OCI-M1 (cell line): ENCODE measurements around the gene GCLM.
A peak's percentile ranks its signal among the peaks of the same experiment; 100 is the strongest.
"Not testable (repeated sequence)": the region's sequence is repeated elsewhere in the genome, so short reads cannot be mapped to it uniquely, and the experiment has no call there.

Experiments
- DNase-seq: peaks from one replicate; lab custom pipeline; 2025; lab: John Stamatoyannopoulos, UW

GCLM gene

GRCh38 chr1:93909146-93910050, at the start of gene GCLM:
TSS of gene GCLM (minus strand) at chr1:93909430. CDS start at chr1:93909163, 267 bp downstream.
- peak; percentile 96 for DNase-seq

GRCh38 chr1:93958726-93959100, 49.5 kb upstream of the GCLM start:
- DNase-seq, result peak; percentile 10

DNA sequence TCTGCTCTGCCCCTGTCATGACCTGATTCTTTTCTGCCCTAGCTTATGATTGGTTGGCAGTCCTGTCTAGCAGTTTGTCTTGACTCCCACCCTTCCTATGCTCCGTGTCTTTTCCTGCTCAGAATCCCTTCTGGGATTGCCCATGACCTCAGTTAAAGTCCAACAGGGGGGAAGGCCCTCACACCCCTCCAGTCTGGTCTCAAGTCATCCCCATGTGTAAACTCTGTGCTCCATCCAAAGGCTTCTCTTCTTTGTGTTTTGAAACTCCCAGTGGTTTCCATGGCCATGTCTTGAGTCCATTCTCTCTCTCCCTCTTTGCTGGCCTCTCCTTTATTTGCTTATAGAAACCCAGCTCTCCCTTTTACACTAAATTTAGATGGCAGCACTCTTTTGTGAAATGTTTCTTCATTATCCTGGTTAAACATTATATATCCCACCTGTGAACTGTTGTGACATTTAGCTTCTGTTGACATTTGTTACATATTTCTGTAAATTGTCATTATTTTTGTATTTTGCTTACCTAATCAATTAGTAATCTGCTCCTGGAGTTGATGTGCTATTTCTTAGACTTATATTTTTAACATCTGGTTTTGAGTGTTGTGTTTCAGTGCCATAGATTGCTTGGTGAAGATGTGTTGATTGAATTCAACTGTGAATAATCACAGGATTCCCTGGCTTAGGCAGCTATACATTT, 48.9 kb upstream of the GCLM start:
- DNase-seq, result no peak

DNA sequence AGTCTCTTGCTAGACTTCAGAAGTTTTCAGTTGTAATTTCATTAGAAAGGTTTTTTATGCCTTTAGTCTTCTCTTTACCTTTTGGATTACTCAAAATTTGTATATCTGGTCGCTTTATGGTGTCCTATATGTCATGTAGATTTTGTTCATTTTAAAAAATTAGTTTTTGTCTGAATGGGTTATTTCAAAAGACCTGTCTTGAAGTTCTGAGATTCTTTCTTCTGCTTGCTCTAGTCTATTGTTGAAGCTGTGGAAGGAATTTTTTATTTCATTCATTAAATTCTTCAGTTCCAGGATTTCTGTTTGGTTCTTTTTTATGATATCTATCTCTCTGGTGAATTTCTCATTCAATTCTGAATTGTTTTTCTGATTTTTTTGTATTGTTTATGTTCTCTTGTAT, 46.5 kb upstream of the GCLM start:
- DNase-seq, result no peak

DNA sequence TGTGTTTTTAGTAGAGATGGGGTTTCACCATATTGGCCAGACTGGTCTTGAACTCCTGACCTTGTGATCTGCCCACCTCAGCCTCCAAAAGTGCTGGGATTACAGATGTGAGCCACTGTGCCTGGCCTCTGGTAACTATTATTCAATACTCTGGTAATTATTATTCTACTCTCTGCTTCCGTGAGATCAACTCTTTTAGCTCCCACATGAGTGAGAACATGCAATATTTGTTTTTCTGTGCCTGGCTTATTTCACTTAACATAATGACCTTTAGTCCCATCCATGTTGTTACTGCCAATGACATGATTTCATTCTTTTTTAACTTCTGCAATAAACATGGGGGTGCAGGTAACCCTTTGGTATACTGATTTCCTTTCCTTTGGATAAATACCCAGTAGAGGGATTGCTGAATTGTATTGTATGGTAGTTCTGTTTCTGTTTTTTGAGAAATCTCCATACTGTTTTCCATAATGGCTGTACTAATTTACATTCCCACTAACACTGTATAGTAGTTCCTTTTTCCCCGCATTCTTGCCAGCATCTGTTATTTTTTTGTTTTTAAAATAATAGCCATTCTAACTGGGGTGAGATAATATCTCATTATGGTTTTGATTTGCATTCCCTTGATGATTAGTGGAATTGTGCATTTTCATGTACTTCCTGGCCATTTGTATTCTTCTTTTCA, 37.9 kb upstream of the GCLM start:
- DNase-seq, result not testable (repeated sequence)

DNA sequence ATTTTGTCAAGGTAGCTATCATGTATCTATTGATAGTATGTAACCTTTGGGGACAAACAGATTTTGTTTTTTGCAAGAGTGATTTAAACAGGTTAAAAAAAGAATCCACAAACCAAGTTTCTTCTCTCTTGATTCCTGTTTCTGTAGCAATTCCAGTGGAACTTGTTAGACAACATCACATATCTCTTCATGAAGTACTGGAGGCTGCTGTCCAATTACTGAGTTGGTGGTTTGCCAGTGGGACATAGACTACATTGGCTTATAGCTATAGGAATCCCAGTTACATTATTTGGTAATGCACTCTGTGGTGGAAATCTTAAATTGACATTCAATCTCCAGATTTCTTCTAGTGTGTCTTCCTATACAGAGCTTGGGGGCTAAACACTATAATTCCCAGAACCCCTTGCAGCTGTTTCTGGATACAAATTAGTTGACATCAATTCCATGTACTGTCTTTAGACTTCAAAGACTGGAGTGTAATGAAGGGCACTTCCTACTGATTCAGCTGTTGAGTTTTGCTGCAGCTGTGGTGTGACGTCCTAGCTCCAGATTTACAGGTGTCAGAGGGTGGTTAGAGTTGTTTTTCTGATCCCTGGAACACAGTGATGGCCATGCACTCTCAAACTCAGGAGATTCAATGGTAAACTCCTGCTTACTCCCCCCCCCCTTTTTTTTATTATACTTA, 29.4 kb upstream of the GCLM start:
- DNase-seq, result no peak

- no peak for DNase-seq
Observed at GRCh38 chr1:93937997-93938396, 28.8 kb upstream of the GCLM start.

- no peak for DNase-seq
Observed at GRCh38 chr1:93925206-93925605, 16.0 kb upstream of the GCLM start.

- no peak for DNase-seq
Observed at GRCh38 chr1:93919780-93920179, 10.6 kb upstream of the GCLM start.

DNA sequence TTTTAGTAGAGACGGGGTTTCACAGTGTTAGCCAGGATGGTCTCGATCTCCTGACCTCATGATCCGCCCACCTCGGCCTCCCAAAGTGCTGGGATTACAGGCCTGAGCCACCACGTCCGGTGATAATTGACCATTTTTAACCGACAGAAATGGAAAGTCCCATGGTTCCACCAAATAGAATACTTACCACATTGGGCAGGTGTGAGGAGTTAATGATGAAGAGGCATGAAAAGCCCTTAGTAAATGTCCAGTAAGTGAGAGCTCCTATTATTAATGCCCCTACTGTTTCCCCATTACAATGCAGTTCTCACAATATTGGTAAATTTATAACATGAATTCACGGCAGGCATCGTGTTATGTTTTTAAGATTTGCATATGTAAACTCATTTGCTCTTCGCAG, 8.1 kb upstream of the GCLM start:
- DNase-seq, result no peak

- not testable (repeated sequence) for DNase-seq
Observed at GRCh38 chr1:93910880-93911279, 1.6 kb upstream of the GCLM start.

DNA sequence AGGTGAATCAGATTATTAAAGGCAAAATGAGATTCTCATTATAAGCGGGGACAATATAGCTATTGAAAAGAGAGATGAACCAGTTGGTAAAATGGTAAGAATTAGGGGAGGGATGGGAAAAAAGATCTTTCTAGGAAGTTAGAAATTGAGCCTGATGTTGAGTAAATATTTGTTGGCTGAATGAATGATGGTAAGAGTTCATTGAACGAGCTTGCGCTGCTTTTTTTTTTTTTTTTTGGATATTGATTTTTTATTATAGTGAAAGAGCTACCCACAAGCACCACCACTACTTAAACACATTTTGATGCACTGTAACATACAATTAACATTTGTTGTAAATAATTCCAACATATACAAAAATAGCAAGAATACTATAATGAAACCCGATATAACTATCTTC, 1.1 kb upstream of the GCLM start:
- no peak for DNase-seq

- peak; percentile 53 for DNase-seq
Observed at GRCh38 chr1:93908394-93909145, 660 bp downstream of the GCLM start.

DNA sequence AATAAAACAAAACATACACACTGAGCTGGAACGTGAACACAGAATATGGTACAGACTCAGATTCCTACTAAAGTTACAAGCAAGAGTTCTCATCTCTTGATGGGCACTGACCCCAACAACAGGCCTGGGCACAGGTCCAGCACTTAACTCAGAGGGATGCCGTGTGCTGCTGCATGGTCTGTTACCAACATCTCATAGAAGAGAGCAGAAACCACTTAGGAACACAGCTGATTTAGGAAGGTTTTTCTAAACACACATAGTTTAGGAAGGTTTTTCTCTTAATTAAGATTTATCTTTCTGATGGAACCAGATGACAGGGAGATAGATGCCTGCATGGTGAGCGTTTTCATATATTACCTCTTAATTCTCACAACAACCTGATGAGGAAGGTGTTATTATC, 1.5 kb downstream of the GCLM start:
- peak; percentile 54 for DNase-seq

DNA sequence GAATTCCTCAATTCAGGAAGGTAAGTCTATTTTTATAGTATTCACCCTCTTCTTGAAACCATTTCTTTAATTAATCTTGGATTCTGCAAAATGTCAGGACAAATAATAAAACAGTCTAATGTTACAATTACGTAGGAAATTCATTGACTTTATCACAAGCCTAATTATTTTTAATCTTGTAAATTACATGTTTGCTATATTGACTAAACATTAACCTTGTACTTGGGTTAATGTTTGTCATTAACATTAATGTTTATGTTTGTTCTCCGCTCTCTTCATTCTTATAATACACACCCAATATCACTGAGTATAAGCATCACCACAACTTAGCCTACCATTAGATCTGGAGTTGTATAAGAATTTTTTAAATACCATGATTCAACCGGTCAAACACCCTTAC, 2.8 kb downstream of the GCLM start:
- no peak for DNase-seq

DNA sequence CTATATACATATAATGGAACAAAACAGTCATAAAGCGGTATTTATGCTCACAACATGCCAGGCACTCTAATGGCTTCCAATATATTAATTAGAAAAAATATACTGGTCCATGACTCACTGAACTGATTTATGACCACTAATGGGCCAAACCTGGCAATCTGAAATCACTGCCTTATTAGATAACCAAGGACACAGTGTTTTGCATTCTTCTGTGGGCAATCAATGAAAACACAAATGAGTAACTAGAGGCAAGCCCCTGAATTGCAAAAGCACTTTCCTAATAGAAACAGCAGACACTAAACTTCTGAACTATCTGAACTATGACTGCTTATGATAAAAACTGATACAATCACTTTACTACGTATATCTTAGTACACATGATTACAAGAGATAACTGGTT, 3.5 kb downstream of the GCLM start:
- DNase-seq, result peak; percentile 35

DNA sequence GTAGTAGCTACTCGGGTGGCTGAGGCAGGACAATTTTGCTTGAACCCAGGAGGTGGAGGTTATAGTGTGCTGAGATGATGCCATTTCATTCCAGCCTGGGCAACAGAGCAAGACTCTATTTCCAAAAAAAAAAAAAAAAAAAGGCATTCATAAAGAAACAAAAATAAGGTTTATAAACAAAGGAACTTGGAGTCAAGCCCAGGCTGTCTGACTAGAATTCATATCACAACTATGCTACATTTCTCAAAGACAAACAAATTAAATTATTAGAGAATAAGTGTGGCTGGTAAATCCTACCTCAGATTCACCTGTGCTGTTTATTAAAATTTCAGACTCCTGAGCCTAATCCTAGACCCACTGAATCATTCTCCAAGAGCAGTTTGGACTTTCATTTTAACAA, 4.2 kb downstream of the GCLM start:
- DNase-seq, result no peak

DNA sequence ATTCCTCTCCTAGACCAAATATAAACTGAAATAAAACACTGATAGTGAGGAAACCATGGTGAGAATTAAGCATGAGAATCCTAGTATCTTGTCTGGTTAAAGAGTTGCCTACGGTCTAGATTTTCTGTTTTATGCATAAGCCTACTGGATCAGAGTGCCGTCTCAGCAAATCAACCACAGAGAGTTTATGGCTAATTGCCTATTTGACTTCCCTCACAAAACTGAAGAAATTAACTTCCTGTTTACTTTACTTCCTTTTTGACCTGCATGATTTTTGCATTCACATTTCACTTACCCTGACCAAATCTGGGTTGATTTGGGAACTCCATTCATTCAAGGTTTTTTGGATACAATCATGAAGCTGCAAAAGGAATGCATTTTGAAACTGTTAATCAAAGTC, 5.0 kb downstream of the GCLM start:
- peak; percentile 66 for DNase-seq

DNA sequence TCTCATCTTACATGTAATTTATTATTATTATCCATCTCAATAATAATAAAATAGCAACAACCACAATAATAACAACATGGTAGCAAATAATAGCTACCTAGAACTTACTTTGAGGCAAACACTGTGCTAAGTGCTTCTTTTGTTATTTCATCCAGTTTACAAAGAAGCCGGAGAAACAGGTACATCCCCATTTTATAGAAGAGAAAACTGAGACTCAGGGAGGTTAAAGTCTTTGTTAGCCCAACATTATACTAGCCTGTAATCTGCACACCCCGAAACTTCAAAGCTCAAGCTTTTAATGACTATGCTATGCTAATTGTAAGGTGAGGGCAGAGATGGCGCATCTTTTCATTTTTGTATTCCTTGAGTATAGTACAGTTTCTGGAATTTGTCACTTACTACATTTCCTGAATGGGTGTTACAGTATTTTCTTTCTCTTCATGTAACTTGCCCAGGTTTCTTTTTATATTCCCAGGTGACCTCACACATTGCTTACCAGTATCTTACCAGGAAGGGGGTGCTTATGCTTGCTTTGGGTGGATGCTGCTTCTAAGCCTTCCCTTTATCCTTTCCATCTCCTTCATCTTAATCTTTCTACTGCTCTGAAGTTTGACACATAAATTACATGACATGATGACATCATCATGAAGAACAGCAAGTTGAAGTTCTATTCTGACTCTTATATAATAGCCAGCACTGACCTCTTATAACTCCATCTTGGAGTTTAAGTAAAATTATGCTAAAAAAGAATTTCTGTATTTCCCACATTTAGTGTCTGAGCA, 8.3 kb downstream of the GCLM start:
- no peak for DNase-seq

DNA sequence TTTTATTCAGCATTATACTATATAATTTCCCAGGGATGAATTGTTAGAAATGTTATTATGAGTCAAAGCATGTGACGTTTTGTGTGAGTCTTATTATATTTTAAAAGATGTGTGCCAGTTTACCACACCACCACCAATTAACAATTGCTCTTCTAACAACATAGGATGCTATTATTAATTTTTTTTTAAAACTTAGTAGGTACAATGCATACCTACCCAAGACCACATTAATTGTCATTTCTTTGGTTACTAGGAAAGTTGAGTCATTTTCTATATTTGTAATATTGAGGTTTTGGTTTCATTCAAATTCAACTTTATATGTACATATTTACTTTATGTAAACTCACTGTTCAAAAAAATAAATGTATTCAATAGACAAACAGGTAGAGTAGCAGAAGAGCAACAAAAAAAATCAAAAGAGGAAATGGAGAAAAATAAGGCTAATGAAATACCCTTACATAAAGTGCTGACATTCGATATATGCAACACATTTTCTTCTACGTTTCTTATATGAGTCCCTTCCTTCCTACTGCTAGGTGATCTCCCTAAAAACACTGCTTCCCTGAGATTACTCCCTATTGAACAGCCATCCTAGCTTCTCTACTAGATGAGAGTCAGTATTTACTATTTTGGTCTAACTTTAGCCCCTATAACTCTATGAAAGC, 9.6 kb downstream of the GCLM start:
- no peak for DNase-seq
